Mucosa of stomach (tissue), 1 donor: Measurements from ENCODE around the gene GABRG3.
"Not testable (repeated sequence)": the region's sequence is repeated elsewhere in the genome, so short reads cannot be mapped to it uniquely, and the experiment has no call there.

ENCODE experiments used
- H3K27me3 ChIP-seq: one replicate; pipeline ENCODE4 v1.7.0; 2013; ENCODE audit warnings: mild to moderate bottlenecking, low read length; ENCODE audit not compliant: control insufficient read depth, insufficient read depth
- H3K36me3 ChIP-seq: one replicate; pipeline ENCODE4 v1.7.0; 2013; ENCODE audit warnings: low read length; ENCODE audit not compliant: control insufficient read depth, insufficient read depth
- H3K4me1 ChIP-seq: one replicate; pipeline ENCODE4 v1.7.0; 2013; ENCODE audit warnings: mild to moderate bottlenecking, low read length; ENCODE audit not compliant: control insufficient read depth, insufficient read depth
- H3K4me3 ChIP-seq: one replicate; pipeline ENCODE4 v1.7.0; 2013; ENCODE audit warnings: low read length
- H3K9ac ChIP-seq: one replicate; pipeline ENCODE4 v1.7.0; 2013; ENCODE audit warnings: mild to moderate bottlenecking, low read length, moderate library complexity
- H3K9me3 ChIP-seq: one replicate; pipeline ENCODE4 v1.7.0; 2013; ENCODE audit warnings: mild to moderate bottlenecking, low read length, moderate library complexity; ENCODE audit not compliant: control insufficient read depth
- donor health status: Pancreatic carcinoma.

Gene GABRG3

DNA sequence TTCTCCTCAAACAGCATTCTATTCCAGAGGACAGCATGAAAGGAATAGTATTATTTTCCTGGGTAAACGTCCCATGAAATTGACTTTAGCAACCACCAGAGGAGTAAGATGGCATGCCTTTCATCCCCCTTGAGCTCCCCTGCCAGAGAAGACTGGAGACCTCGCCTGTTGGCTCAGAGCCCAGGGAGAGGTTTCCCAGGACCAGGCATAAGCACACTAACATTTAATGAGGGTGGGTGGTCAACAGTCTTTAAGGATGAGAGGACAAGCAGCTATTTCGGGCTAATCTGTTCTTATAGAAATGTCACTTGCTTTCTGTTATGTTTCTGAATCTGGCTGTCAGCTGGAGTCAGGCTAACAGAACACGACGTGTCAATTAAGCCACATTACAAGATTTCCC is 390.5 kb downstream of the GABRG3 start:
- H3K4me1 ChIP-seq: no peaks in the 10 kb centered on the region
- no peaks in the 10 kb centered on the region for H3K36me3 ChIP-seq
- H3K9me3 ChIP-seq: no peaks in the 10 kb centered on the region
- H3K9ac ChIP-seq: no peak overlapping the region
- no peaks in the 10 kb centered on the region for H3K27me3 ChIP-seq
- no peak overlapping the region for H3K4me3 ChIP-seq

DNA sequence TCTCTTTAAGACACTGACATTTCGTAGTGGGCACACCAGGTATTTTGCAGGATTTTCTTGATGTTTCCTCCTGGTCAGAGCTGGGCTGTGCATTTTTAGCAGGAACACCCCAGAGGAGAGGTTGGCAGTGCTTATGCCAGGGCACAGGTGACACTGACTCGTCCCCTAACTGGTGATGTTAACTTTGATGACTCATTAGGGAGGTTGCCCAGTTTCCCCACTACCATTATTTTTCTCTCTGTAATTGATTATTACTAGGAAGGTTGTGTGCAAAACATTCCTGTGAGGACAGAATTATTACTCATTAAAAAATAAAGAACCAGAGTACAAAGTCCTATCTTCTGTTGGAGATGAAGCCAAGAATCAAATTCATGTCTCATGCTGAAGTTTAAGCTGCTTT is 394.5 kb downstream of the GABRG3 start:
- Histone ChIP-seq H3K4me1 (no peaks in the 10 kb centered on the region), H3K9me3 (no peaks in the 10 kb centered on the region), H3K27me3 (no peaks in the 10 kb centered on the region), H3K9ac (no peak overlapping the region), H3K4me3 (no peak overlapping the region), H3K36me3 (no peaks in the 10 kb centered on the region)

DNA sequence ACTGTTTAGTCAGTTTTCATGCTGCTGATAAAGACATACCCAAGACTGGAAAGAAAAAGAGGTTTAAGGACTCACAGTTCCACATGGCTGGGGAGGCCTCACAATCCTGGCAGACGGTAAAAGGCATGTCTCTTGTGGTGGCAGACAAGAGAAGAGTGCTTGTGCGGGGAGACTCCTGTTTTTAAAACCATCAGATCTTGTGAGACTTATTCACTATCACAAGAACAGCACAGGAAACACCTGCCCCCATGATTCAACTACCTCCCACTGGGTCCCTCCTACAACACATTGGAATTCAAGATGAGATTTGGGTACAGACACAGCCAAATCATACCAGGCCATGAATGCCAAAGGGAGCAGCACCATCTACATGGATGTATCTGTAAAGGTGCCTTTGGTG is 406.4 kb downstream of the GABRG3 start:
- not testable (repeated sequence) for H3K9me3 ChIP-seq, H3K9ac ChIP-seq, H3K27me3 ChIP-seq, H3K4me3 ChIP-seq, H3K4me1 ChIP-seq, H3K36me3 ChIP-seq

DNA sequence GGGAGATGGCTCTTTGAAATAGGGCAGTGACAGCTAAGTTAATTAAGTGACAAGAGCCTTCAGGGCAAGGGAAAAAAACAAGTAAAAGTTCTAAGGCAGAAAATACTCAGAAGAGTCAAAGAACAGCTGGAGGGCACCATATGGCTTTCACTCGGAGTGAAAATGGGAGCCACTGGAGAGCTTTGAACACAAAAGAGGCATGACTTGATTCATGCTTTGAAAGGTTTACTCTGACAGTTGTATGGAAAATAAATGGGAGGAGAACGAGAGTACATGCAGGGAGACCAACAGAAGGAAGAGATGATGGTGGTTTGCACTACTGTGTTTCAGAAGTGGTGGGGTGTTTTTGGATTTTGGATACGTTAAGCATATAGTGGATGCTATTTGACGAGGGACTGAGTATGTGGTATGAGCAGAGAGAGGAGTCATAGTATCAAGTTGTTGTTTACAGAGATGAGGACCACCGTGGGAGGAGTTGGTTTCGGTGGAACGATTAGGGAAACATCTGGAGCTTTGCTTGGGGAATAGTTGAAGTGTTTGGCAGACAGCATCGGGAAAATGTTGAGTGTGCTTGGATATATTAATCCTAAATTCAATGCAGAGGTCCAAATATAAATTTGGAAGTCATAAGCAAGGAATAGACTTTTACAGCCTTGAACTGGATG is 411.5 kb downstream of the GABRG3 start:
- Histone ChIP-seq H3K27me3 (no peaks in the 10 kb centered on the region), H3K9ac (no peak overlapping the region), H3K4me1 (no peaks in the 10 kb centered on the region), H3K9me3 (peaks cover 5% of the 10 kb centered on the region), H3K36me3 (no peaks in the 10 kb centered on the region), H3K4me3 (no peak overlapping the region)

DNA sequence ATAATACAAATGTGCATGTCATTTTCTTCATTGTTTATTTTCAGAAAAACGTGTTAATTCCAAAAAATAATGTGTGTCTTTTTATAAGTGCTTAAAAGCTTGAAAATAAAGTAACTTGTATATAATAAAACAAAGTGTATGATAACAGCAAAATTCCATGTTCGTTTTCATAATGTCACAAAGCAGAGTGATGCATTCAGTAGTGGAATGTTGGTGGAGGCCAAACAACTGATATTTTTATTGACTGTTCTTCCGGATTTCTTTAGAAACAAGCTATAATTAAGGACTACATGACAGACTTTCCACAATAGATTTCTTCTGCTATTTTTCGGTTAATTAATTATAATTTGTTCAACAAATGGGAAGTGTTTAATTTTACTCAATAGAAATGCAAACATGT is 412.7 kb downstream of the GABRG3 start:
- H3K27me3 ChIP-seq: no peaks in the 10 kb centered on the region
- no peaks in the 10 kb centered on the region for H3K36me3 ChIP-seq
- H3K4me3 ChIP-seq: no peak overlapping the region
- H3K9ac ChIP-seq: no peak overlapping the region
- no peaks in the 10 kb centered on the region for H3K4me1 ChIP-seq
- peaks cover 5% of the 10 kb centered on the region for H3K9me3 ChIP-seq

DNA sequence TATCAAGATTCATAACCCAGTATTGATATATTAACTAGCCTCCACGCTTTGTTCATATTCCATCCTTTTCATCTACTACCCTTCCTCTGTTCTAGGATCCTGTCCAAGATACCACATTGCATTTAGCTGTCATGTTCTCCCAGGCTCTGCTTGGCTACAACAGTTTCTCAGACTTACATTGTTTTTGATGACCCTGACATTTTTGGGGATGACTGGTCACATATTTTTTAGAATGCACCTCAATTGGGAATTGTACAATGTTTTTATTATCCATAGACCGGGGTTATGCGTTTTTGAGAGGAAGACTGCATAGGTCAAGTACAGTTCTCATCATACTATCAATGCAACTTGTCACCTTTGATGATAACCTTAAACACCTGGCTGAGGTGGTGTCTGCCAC is 421.2 kb downstream of the GABRG3 start:
- no peak overlapping the region for H3K4me3 ChIP-seq
- H3K27me3 ChIP-seq: no peaks in the 10 kb centered on the region
- H3K9ac ChIP-seq: no peak overlapping the region
- H3K36me3 ChIP-seq: no peaks in the 10 kb centered on the region
- H3K4me1 ChIP-seq: no peaks in the 10 kb centered on the region
- no peaks in the 10 kb centered on the region for H3K9me3 ChIP-seq

DNA sequence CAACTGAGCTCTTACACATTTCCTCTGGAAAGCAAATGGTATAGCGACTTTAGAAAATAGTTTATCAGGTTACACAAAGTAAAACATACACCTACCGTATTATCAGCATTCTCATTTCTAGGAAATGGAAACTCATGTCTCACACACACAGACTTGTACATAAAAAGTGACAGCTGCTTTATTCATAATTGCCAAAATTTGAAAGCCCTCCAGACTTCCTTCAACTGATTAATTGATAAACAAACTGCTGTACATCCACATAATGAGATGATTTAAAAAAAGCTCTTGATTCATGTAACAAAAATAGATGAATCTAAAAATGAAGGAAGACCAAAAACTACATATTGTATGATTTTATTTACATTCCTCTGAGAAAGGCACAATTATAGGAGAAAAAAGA is 425.5 kb downstream of the GABRG3 start:
- H3K4me3 ChIP-seq: no peak overlapping the region
- no peaks in the 10 kb centered on the region for H3K4me1 ChIP-seq
- H3K27me3 ChIP-seq: no peaks in the 10 kb centered on the region
- H3K9me3 ChIP-seq: no peaks in the 10 kb centered on the region
- H3K9ac ChIP-seq: no peak overlapping the region
- no peaks in the 10 kb centered on the region for H3K36me3 ChIP-seq

DNA sequence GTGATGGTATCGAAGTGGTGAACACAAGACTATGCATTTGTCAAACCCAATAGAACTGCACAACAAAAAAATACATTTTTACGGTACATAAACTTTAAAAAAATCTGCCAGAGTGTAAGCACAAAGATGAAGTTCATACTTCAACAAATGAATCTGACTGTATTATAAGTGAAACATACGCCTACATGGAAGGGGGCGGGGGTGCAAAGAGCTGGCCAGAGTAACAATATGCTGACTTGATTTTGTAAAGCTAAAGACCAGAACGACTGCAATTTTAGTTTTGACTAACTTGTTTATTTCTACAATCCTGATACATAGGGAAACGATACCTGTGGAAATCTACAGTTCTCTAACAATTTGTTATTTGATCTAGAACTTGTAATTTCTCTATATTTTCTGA is 426.0 kb downstream of the GABRG3 start:
- Histone ChIP-seq H3K4me3 (no peak overlapping the region), H3K9me3 (no peaks in the 10 kb centered on the region), H3K27me3 (no peaks in the 10 kb centered on the region), H3K36me3 (no peaks in the 10 kb centered on the region), H3K4me1 (no peaks in the 10 kb centered on the region), H3K9ac (no peak overlapping the region)

DNA sequence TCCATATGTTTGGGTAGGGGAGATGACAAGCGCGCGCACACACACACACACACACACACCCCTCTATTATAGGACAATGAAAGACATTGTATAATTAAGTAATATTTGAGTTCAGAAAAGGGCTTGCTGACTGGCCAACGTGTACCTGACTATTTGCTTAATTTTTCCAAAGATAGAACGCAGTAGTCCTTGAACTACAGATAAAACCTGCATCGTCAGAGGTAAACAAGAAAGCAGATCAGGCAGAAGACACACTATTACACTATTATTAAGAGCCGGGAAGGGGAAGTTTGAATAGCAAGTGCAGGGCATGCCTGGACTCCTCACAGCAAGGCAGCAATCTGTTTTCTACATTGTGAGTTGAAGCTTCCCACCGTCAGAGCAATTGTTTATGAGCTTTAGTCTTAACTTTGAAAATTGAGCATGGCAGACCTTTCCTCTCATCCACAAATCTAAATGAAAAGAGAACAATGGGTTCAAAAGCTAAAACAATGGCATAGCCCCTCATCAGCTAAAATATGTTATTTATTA is 427.7 kb downstream of the GABRG3 start:
- Histone ChIP-seq H3K9me3 (no peaks in the 10 kb centered on the region), H3K9ac (no peak overlapping the region), H3K36me3 (no peaks in the 10 kb centered on the region), H3K27me3 (no peaks in the 10 kb centered on the region), H3K4me3 (no peak overlapping the region), H3K4me1 (no peaks in the 10 kb centered on the region)

DNA sequence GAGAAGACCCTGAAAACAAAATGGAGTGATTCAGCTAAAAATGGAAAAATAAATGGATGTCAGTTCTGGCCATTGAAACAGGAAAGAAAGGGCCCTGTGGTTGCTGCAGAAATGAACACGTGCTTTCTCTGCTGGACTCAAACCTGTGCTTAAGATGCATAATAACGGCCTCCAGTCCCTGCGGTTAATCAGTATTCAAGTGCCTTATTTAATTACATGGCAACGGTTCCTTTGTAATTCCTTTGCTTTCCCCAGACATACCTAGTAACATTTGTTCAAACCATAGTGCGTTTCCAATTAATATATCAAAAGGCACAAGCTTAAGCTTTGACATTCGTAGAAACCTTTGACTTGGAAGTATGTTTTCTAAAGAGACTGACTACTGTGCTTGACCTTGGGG is 428.3 kb downstream of the GABRG3 start:
- Histone ChIP-seq H3K27me3 (no peaks in the 10 kb centered on the region), H3K4me1 (no peaks in the 10 kb centered on the region), H3K9me3 (no peaks in the 10 kb centered on the region), H3K36me3 (no peaks in the 10 kb centered on the region), H3K9ac (no peak overlapping the region), H3K4me3 (no peak overlapping the region)

DNA sequence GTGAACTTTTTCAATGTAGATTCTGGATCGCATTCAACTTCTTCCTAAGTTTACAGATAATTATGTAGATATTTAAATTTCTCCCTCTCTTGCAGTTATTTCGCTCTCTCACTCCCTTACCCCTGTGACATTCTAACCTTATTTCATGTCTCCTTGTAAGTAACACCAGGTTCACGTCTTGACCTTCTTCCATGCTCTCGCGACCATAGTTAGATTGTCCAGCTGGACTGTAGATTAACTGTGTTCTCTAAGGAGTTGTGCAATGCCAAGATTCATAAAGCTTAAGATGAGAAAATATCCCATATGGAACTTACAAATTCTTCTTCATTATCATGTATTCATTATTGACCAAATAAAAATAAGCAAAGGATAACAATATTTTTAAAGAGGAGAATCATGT is 430.5 kb downstream of the GABRG3 start:
- no peaks in the 10 kb centered on the region for H3K9me3 ChIP-seq
- no peak overlapping the region for H3K9ac ChIP-seq
- H3K4me3 ChIP-seq: no peak overlapping the region
- no peaks in the 10 kb centered on the region for H3K36me3 ChIP-seq
- H3K4me1 ChIP-seq: no peaks in the 10 kb centered on the region
- no peaks in the 10 kb centered on the region for H3K27me3 ChIP-seq

DNA sequence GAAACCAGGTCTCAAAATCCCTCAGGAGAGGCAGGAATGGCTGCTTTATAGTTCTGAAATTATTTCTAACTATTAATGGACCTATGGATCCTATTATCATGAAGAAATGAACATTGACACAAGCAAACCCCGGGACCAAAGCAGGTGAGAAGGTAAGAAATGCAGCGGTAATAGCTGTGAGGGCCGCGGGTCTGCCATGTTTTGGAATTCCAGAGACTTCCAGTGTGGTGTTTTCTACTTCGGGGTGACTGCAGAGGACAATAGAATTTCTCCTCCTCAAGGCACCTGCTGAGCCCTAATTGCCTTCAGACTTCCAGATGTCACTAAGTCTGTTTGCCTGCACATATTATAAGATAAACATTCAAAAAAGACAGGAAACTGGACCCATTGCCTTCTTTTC is 437.4 kb downstream of the GABRG3 start:
- no peaks in the 10 kb centered on the region for H3K9me3 ChIP-seq
- H3K4me3 ChIP-seq: no peak overlapping the region
- H3K36me3 ChIP-seq: no peaks in the 10 kb centered on the region
- H3K9ac ChIP-seq: no peak overlapping the region
- H3K27me3 ChIP-seq: no peaks in the 10 kb centered on the region
- no peaks in the 10 kb centered on the region for H3K4me1 ChIP-seq
